AG04450 (cell line): ENCODE results near the gene FAP. TPM values are rescaled to one million over a fixed set of nuclear protein-coding genes. Genes with fewer than 3 reads are reported as not detected.

Source experiments
- CTCF ChIA-PET: fragments of 300-600, 350-600 bp; formaldehyde crosslinking; extraction: SDS; loops from one replicate; lab custom pipeline; 2022; ENCODE audit warnings: antibody characterized with exemption, inconsistent platforms; lab: Charles Lee
- POLR2A ChIA-PET: fragments of 350-600 bp; formaldehyde crosslinking; extraction: SDS; loops from one replicate; lab custom pipeline; 2021; ENCODE audit warnings: antibody characterized with exemption, inconsistent platforms; lab: Yijun Ruan, JAX
- DNase-seq: peaks from one replicate; pipeline ENCODE4 v3.0.0-alpha.2; 2011; ENCODE audit warnings: low read depth, low spot score
- H3K27ac ChIP-seq: one replicate; pipeline ENCODE4 v1.5.1; 2012; ENCODE audit warnings: low read depth, low read length, control low read depth
- H3K27me3 ChIP-seq: one replicate; pipeline ENCODE4 v1.6.0; 2012; ENCODE audit warnings: low read length; ENCODE audit not compliant: control insufficient read depth, insufficient read depth
- H3K4me3 ChIP-seq: 2 replicates; pipeline ENCODE4 v1.5.1; 2011; ENCODE audit warnings: mild to moderate bottlenecking, low read depth, low read length, control low read depth
- H3K9me3 ChIP-seq: 2 replicates; pipeline ENCODE4 v1.5.1; 2012; ENCODE audit warnings: low read length; ENCODE audit not compliant: control insufficient read depth, insufficient read depth
- polyA minus RNA-seq: library from RNA; depleted of rRNA, polyadenylated mRNA; stranded (reverse); fragments of >200 nt; gene quantifications from 2 replicates; pipeline ENCODE4 v1.2.3, GENCODE V29; 2011; rRNA and poly(A)+ RNA removed
- polyA plus RNA-seq: library from polyadenylated mRNA; depleted of rRNA; stranded (reverse); fragments of >200 nt; gene quantifications from 2 replicates; pipeline ENCODE4 v1.2.3, GENCODE V29; 2011; rRNA removed
- TF ChIP-seq, protein P1 (sequence below): IDR thresholded peaks from 2 replicates; pipeline ENCODE4 v1.5.1; 2011; ENCODE audit warnings: low read depth, low read length, control low read depth, inconsistent platforms

FAP gene, protein sequence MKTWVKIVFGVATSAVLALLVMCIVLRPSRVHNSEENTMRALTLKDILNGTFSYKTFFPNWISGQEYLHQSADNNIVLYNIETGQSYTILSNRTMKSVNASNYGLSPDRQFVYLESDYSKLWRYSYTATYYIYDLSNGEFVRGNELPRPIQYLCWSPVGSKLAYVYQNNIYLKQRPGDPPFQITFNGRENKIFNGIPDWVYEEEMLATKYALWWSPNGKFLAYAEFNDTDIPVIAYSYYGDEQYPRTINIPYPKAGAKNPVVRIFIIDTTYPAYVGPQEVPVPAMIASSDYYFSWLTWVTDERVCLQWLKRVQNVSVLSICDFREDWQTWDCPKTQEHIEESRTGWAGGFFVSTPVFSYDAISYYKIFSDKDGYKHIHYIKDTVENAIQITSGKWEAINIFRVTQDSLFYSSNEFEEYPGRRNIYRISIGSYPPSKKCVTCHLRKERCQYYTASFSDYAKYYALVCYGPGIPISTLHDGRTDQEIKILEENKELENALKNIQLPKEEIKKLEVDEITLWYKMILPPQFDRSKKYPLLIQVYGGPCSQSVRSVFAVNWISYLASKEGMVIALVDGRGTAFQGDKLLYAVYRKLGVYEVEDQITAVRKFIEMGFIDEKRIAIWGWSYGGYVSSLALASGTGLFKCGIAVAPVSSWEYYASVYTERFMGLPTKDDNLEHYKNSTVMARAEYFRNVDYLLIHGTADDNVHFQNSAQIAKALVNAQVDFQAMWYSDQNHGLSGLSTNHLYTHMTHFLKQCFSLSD
- polyA plus RNA-seq (300 and 374 TPM in 2 replicates), polyA minus RNA-seq (134 and 258 TPM in 2 replicates)

DNA sequence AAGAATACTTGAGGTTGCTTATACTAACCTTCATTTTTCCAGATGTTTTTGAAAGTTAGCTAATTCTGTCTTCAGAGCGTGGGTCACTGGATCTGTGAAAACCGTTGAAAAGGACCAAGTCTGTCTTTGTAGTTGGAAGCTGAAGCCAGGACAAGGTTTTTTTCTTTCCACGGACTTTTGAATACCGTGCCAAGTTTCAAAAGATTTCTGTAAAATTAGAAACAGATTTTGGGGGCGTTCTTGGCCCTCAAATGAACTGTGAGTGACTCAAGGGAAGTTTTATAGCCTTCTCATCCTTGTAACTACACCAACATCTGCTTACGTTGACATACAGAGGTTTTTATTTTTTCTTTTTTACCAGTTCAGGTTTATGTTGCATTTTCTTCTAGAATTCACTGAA is at the start of gene FAP:
Gene FAP, minus strand, starts transcription at position 152 of the 400 bp plus-strand sequence. Its CDS starts 118 bp downstream, at position 34.
- Histone ChIP-seq H3K9me3 (no peaks in the 10 kb centered on the region), H3K27ac (peak within 1 kb of the TSS; percentile 90), H3K4me3 (peak within 1 kb of the TSS; percentile 75), H3K27me3 (no peaks in the 10 kb centered on the region)
- CTCF ChIA-PET, result interaction anchor here (1.2 to 5.4 kb wide), 2 partner anchors 22 to 55 kb away, joined by 4 to 46 read pairs; no protein-coding TSS in a partner anchor
- TF ChIP-seq, protein P1, sequence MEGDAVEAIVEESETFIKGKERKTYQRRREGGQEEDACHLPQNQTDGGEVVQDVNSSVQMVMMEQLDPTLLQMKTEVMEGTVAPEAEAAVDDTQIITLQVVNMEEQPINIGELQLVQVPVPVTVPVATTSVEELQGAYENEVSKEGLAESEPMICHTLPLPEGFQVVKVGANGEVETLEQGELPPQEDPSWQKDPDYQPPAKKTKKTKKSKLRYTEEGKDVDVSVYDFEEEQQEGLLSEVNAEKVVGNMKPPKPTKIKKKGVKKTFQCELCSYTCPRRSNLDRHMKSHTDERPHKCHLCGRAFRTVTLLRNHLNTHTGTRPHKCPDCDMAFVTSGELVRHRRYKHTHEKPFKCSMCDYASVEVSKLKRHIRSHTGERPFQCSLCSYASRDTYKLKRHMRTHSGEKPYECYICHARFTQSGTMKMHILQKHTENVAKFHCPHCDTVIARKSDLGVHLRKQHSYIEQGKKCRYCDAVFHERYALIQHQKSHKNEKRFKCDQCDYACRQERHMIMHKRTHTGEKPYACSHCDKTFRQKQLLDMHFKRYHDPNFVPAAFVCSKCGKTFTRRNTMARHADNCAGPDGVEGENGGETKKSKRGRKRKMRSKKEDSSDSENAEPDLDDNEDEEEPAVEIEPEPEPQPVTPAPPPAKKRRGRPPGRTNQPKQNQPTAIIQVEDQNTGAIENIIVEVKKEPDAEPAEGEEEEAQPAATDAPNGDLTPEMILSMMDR, result no peak
- peak; percentile 83 for DNase-seq
- POLR2A ChIA-PET, result interaction anchor here (1.3 to 2.7 kb wide), 9 partner anchors 12 to 172 kb away, joined by 4 to 35 read pairs (median 7); no protein-coding TSS in a partner anchor

DNA sequence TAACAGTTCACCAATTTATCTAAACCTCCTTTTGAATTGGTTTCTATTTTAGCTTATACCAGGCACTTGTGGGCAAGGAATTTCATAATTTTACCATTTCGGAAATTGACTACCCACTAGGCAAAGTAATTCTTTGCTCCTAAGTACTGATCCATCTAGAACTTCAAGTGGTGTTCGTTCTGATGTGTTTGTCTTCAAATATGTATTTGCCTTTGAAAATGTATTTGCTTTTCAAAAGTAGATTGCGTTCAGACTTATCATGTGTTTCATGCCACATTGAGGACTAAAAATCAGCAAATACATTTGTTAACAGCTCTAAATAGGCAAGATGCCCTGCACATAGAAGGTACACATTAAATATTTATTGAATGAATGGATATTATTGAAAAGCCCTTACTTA is 48.5 kb upstream of the FAP start:
- CTCF ChIA-PET, result interaction anchor here (1.3 to 3.2 kb wide), 3 partner anchors 9 to 138 kb away, joined by 3 to 14 read pairs (median 10); no protein-coding TSS in a partner anchor

DNA sequence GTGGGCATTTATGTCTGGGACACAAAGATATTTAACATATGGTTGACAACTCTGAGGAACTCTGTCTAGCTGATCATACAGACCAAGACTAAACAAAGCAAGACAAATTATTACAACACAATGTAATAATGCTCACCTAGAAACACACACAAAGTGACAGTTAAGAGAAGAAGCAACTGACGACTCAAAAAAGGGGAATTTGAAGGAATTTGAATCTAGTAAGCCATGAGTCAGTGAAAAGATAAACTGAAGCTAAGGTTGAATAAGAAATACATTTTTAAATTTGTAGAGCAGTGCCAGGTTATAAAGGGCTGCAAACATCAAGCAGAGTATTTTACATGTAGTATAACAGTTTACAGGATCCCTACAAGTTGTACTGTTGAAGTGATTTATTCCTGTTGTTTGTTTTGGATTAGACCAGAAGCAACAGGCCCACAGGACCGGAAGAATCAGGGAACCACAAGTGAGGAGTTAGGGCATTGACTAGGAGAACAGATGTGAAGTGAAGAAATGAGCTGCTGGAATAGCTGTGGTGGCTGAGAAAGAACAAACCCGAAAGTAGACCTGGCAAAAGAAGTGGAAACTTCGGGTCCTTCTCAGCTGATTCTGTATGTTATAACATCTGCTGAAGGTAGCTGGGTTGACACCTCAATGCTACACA is 39.6 kb upstream of the FAP start:
- Histone ChIP-seq H3K27ac (no peak overlapping the region), H3K4me3 (no peak overlapping the region), H3K9me3 (no peaks in the 10 kb centered on the region), H3K27me3 (no peaks in the 10 kb centered on the region)
- no peak for DNase-seq
- TF ChIP-seq, protein P1, result no peak
- POLR2A ChIA-PET, result interaction anchor here (1.4 kb wide), 1 partner anchor 40 kb away, joined by 4 read pairs; the partner anchor contains the start of gene FAP
- CTCF ChIA-PET, result interaction anchor here (0.5 to 1.8 kb wide), 5 partner anchors 15 to 222 kb away, joined by 3 to 9 read pairs (median 4); no protein-coding TSS in a partner anchor

More for the DNA sequence above, 48.5 kb upstream of the FAP start:
- Histone ChIP-seq H3K27me3 (no peaks in the 10 kb centered on the region), H3K4me3 (no peak overlapping the region), H3K9me3 (no peaks in the 10 kb centered on the region), H3K27ac (no peak overlapping the region)
- no peak for DNase-seq
- POLR2A ChIA-PET, result no interaction called here
- TF ChIP-seq, protein P1, result no peak

DNA sequence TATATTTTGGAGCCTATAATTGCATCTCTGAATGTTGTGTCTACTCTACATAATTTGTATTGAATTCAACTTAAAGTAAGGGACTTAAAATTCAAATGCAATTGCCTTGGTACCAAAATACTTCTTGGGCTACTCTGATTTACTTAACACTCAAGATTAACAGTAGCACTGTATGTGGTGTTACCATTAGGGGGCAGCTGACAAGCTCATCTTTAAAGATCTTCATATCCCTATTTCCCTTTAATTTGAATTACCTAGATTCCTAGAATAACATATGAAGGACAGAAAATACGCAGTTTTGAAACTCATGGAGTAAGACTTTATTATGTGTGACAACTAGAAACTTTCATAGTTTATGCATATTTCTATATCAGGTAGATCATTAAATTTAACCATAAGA is 37.4 kb upstream of the FAP start:
- Histone ChIP-seq H3K9me3 (no peaks in the 10 kb centered on the region), H3K27me3 (no peaks in the 10 kb centered on the region), H3K27ac (no peak overlapping the region), H3K4me3 (no peak overlapping the region)
- CTCF ChIA-PET, result interaction anchor here (0.6 to 1.3 kb wide), 4 partner anchors 10 to 694 kb away, joined by 3 to 5 read pairs (median 4); no protein-coding TSS in a partner anchor
- TF ChIP-seq, protein P1, result no peak
- POLR2A ChIA-PET, result no interaction called here
- DNase-seq, result no peak
